Skeletal muscle satellite cell (primary cell): ENCODE results near the gene IGFBP7.
"Not testable (repeated sequence)": the region's sequence is repeated elsewhere in the genome, so short reads cannot be mapped to it uniquely, and the experiment has no call there.

Experiments
- H3K27me3 ChIP-seq: 2 replicates; pipeline ENCODE4 v1.7.0; 2013; ENCODE audit warnings: low read length; ENCODE audit not compliant: control insufficient read depth, insufficient read depth
- H3K36me3 ChIP-seq: 2 replicates; pipeline ENCODE4 v1.7.0; 2013; ENCODE audit warnings: mild to moderate bottlenecking, control low read depth, low read length; ENCODE audit not compliant: insufficient read depth
- H3K4me1 ChIP-seq: 2 replicates; pipeline ENCODE4 v1.7.0; 2013; ENCODE audit warnings: low read length; ENCODE audit not compliant: control insufficient read depth, insufficient read depth
- H3K4me2 ChIP-seq: 2 replicates; pipeline ENCODE4 v1.7.0; 2013; ENCODE audit warnings: mild to moderate bottlenecking, low read length
- H3K4me3 ChIP-seq: 2 replicates; pipeline ENCODE4 v1.7.0; 2013; ENCODE audit warnings: low read length
- H3K9ac ChIP-seq: 2 replicates; pipeline ENCODE4 v1.7.0; 2013; ENCODE audit warnings: mild to moderate bottlenecking, low read depth, low read length, moderate library complexity
- H3K9me3 ChIP-seq: replicated peaks from 2 replicates; pipeline ENCODE4 v1.7.0; 2013; ENCODE audit warnings: mild to moderate bottlenecking, control low read depth, low read length

Gene IGFBP7

DNA sequence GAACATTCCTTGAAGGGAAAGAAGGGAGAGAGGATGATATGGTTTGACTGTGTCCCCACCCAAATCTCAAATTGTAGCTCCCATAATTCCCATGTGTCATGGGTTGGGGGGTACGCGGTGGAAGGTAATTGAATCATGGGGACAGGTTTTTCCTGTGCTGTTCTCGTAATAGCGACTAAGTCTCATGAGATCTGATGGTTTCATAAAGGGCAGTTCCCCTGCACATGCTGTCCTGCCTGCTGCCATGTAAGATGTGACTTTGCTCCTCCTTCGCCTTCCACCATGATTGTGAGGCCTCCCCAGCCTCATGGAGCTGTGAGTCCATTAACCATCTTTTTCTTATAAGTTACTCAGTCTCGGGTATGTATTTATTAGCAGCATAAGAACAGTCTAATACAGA lies 63.1 kb downstream of the IGFBP7 start:
- H3K36me3 ChIP-seq, H3K4me3 ChIP-seq, H3K4me2 ChIP-seq, H3K9ac ChIP-seq, H3K27me3 ChIP-seq, H3K9me3 ChIP-seq: not testable (repeated sequence)
- peaks cover 47% of the 10 kb centered on the region for H3K4me1 ChIP-seq

DNA sequence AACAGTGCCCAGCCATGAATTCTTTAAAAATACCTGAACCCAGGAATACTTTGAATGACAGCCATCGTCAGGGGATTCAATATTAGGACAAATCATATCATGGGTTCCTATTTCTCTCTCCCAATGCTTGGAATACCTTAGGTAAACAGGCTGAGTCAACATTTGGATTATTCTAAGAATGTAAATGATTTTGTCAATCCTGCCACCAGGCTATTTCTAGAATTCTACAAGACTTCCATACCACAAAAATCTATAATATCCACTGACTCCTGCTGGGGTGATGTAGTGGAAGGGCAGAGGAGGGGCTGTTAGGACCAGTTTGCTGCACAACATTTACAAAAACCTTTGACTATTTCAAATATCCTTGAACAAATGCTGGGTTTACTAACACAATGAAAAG lies 65.2 kb downstream of the IGFBP7 start:
- Histone ChIP-seq H3K27me3 (no peaks in the 10 kb centered on the region), H3K9me3 (no peaks in the 10 kb centered on the region), H3K36me3 (peaks cover 10% of the 10 kb centered on the region), H3K4me2 (peak overlapping the region; percentile 25), H3K9ac (no peak overlapping the region), H3K4me3 (no peak overlapping the region), H3K4me1 (peaks cover 47% of the 10 kb centered on the region)

DNA sequence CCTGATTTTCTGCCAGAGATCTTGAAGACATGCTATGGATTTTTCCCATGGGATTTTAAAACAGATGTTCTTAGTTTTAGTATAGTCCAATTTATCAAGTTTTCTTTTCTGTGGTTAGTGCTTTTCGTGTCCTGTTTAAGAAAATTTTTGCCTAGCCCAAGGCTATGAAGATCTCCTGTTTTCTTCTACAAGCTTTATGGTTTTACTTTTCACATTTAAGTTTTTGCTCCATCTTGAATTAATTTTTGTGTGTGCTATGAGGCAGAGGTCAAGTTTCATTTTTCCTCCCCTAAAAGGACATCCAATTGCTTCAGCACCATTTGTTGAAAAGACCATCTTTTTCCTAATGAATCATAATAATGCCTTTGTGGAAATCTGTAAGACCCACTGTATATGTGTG lies 65.9 kb downstream of the IGFBP7 start:
- Histone ChIP-seq H3K4me1 (peaks cover 45% of the 10 kb centered on the region), H3K4me3 (no peak overlapping the region), H3K36me3 (peaks cover 12% of the 10 kb centered on the region), H3K4me2 (no peak overlapping the region), H3K27me3 (no peaks in the 10 kb centered on the region), H3K9ac (peak overlapping the region; percentile 14), H3K9me3 (no peaks in the 10 kb centered on the region)

DNA sequence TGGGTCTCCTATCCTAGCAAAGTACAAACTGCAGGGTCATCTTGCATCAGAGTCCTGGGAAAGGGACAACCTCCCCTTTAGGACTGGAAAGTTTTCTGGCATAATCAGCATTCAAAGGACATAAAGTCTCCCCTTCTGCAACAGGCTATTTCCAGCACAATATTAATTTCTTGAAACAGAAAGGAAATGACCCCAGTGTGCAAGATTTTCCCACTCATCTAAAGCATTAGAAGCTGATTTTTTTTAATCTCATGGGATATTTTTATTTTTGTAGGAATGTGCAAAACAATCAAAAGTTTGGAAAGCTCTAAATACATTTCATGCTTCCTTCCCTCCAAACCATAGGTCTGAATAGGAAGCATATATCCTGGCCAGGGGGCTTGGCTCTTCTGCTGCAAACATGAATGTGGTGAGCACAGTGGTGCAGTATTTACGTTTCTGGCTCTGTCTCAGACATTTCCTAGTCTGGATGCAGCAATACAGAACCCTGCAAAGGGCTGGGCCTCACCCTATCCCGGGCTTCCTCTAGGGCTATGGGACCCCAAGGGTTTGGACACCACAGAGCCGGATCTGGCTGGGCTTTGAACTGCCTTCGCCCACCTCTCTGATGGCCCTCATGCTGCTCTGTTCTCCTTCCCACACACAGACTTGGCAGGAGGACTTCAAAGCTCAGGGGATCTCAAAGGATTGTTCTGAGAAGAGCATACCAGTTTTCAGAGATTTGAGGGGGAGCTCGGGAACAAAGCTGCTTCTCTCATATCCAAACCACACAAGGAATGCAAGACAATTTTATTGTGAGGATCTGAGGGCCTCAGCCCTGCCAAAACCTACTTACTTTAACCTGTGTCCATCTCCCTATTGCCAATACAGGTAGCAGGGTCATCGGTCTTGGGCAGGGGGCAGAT lies 66.6 kb downstream of the IGFBP7 start:
- H3K4me3 ChIP-seq = no peak overlapping the region
- peak overlapping the region; percentile 14 for H3K9ac ChIP-seq
- peaks cover 42% of the 10 kb centered on the region for H3K4me1 ChIP-seq
- no peaks in the 10 kb centered on the region for H3K9me3 ChIP-seq
- peaks cover 12% of the 10 kb centered on the region for H3K36me3 ChIP-seq
- no peaks in the 10 kb centered on the region for H3K27me3 ChIP-seq
- no peak overlapping the region for H3K4me2 ChIP-seq

DNA sequence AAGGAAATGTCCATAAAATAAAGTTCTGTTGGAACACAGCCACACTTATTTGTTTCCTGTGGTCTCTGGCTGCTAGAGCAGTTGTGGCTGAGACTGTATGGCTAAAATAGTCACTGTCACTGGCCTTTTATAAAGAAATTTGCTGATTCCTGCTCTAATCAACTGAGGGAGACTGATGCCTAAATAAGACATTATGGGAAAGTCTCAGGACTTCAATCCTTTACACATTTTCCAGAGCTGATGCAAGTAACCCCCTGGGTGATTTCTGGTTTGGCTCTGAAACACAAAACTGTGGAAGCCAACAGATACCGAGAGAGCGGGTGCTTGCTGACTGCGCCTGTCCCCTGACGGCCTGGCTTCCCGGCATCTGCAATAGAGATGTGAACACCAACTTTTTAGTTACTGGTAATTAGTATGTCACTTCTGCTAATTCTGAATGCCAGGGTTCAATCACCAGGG lies 67.4 kb downstream of the IGFBP7 start:
- H3K9ac ChIP-seq = no peak overlapping the region

DNA sequence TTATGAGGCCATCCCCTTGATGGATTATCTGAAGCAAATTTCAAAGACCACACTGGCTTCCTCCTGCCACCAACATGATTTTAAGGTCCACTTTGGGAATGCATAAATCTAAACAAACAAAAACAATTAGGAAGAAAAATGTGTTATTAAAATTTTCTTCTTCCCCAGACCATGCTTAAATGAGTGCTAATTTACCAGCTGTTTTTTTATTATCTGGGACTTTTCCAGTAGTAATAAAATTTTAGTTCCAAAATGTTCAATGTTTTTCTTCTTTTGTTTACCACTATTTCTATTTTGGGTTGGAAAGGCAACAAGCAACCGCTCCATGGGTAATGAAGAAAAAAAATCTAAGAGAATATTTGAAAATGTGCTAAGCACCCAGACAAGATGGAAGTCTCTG lies 69.2 kb downstream of the IGFBP7 start:
- peaks cover 27% of the 10 kb centered on the region for H3K36me3 ChIP-seq
- H3K9me3 ChIP-seq = no peaks in the 10 kb centered on the region
- H3K27me3 ChIP-seq = no peaks in the 10 kb centered on the region
- no peak overlapping the region for H3K4me3 ChIP-seq
- peaks cover 40% of the 10 kb centered on the region for H3K4me1 ChIP-seq
- H3K4me2 ChIP-seq = no peak overlapping the region
- H3K9ac ChIP-seq = no peak overlapping the region

More for the DNA sequence above, 67.4 kb downstream of the IGFBP7 start:
- no peak overlapping the region for H3K4me2 ChIP-seq
- H3K9me3 ChIP-seq = no peaks in the 10 kb centered on the region
- no peak overlapping the region for H3K4me3 ChIP-seq
- H3K36me3 ChIP-seq = peaks cover 20% of the 10 kb centered on the region
- H3K4me1 ChIP-seq = peaks cover 40% of the 10 kb centered on the region
- H3K27me3 ChIP-seq = no peaks in the 10 kb centered on the region

DNA sequence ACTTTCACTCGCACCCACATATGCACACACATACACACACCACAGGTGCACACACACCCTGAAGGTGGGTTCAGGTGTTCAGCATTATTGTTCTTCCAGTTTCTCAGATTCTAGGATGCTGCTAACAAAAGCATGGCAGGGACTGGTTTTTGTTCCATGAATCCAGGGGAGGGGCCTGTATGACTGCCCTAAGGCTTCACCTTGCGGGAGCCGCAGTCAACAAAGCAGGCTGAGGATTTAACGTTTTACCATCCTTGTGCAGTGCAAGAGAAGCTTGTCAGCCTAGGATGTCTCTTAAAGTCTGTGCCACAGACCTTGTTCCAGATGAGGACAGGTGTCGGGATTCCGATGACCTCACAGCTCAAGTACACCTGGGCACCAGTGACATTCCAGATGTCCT lies 69.7 kb downstream of the IGFBP7 start:
- H3K36me3 ChIP-seq = peaks cover 27% of the 10 kb centered on the region
- no peaks in the 10 kb centered on the region for H3K27me3 ChIP-seq
- no peak overlapping the region for H3K9ac ChIP-seq
- H3K4me2 ChIP-seq = no peak overlapping the region
- H3K4me1 ChIP-seq = peaks cover 39% of the 10 kb centered on the region
- no peaks in the 10 kb centered on the region for H3K9me3 ChIP-seq
- no peak overlapping the region for H3K4me3 ChIP-seq

DNA sequence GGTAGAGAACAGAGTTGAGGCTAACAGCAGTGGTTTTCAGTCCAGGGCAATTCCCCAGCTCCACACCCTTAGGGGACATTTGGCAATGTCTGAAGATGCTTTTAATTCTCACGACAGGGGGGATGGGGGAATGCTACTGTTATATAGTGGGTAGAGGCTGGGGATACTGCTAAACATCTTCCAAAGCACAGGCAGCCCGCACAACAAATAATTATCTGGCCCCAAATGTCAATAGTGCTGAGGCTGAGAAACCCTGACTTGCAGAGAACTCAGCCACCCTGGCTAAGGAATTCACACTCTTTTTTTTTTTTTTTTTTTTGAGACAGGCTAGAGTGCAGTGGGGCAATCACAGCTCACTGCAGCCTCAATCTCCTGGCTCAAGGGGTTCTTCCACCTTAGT lies 70.8 kb downstream of the IGFBP7 start:
- H3K4me3 ChIP-seq = no peak overlapping the region
- no peak overlapping the region for H3K9ac ChIP-seq
- no peaks in the 10 kb centered on the region for H3K27me3 ChIP-seq
- peaks cover 27% of the 10 kb centered on the region for H3K36me3 ChIP-seq
- H3K4me1 ChIP-seq = peaks cover 27% of the 10 kb centered on the region
- H3K4me2 ChIP-seq = no peak overlapping the region
- no peaks in the 10 kb centered on the region for H3K9me3 ChIP-seq

DNA sequence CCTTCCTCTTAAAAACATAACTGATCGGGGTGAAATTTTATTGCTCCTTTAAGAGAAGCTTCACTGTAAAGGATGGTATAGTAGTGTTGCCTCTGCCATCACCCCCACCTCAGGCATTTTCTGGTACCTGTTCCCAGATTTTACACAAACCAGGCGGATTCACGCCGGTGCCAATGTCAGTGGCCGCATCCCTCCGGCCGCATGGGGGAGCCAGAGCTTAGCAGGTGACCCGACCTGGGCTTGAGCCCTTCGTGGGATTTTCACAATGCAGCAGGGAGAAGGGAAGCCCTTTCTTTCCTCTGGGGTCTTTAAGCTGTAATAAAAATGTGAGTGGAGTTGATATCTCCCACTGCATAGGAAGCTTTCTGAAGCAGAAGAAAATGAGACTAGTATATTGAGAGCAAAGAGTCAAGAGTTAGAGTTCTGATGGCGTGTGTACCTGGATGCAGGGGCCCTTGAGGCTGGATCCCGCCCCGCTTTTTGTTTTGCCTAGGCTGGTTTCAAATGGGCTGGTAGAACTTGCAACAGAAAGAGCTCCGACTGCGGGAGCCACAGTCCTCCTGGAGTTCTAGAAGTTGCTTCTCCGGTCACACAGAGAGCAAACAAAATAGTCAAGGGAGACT lies 72.1 kb downstream of the IGFBP7 start:
- Histone ChIP-seq H3K4me2 (no peak overlapping the region), H3K9me3 (no peaks in the 10 kb centered on the region), H3K27me3 (no peaks in the 10 kb centered on the region), H3K9ac (no peak overlapping the region), H3K4me3 (no peak overlapping the region), H3K36me3 (peaks cover 32% of the 10 kb centered on the region), H3K4me1 (peaks cover 15% of the 10 kb centered on the region)

DNA sequence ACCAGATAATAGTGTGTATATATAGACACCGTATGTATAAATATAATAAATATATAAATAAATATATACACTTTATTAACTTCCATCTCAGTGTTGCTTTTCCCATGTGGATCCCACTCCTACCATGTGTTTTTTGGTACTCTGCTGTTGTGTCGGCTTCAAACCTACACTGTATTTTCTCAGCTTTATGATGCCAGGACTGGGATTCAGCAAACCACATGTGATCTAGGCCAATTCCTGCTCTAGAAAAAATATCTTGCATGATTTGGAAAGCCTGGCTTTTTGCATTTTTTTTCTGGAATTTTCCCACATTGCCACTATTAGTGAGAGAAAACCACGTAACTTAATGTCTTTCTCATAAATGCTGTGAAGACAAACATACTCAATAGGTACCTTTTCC lies 75.7 kb downstream of the IGFBP7 start:
- Histone ChIP-seq H3K4me3 (no peak overlapping the region), H3K9ac (no peak overlapping the region), H3K9me3 (no peaks in the 10 kb centered on the region), H3K4me2 (no peak overlapping the region), H3K27me3 (no peaks in the 10 kb centered on the region), H3K4me1 (peaks cover 6% of the 10 kb centered on the region), H3K36me3 (peaks cover 55% of the 10 kb centered on the region)

DNA sequence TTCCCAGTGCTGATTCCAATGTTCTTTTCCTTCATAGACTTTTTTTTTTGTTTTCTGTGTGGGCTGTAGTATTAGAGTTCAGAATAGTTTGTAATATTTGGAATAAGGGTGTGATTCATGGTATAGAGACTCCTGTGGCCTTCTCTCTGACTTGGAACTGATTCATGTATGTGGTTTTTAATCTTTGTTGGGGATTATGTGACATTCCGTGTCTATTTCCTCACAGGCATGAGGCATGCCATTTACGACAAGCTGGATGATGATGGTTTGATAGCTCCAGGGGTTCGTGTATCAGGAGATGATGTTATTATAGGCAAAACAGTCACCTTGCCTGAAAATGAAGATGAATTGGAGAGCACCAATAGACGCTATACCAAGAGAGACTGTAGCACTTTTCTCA lies 87.1 kb downstream of the IGFBP7 start:
- Histone ChIP-seq H3K4me1 (peaks cover 34% of the 10 kb centered on the region), H3K9ac (peak overlapping the region; percentile 35), H3K4me2 (no peak overlapping the region), H3K9me3 (no peaks in the 10 kb centered on the region), H3K36me3 (peaks cover 67% of the 10 kb centered on the region), H3K4me3 (no peak overlapping the region), H3K27me3 (no peaks in the 10 kb centered on the region)
